Measurements from ENCODE around the gene TRAF2.

DNA sequence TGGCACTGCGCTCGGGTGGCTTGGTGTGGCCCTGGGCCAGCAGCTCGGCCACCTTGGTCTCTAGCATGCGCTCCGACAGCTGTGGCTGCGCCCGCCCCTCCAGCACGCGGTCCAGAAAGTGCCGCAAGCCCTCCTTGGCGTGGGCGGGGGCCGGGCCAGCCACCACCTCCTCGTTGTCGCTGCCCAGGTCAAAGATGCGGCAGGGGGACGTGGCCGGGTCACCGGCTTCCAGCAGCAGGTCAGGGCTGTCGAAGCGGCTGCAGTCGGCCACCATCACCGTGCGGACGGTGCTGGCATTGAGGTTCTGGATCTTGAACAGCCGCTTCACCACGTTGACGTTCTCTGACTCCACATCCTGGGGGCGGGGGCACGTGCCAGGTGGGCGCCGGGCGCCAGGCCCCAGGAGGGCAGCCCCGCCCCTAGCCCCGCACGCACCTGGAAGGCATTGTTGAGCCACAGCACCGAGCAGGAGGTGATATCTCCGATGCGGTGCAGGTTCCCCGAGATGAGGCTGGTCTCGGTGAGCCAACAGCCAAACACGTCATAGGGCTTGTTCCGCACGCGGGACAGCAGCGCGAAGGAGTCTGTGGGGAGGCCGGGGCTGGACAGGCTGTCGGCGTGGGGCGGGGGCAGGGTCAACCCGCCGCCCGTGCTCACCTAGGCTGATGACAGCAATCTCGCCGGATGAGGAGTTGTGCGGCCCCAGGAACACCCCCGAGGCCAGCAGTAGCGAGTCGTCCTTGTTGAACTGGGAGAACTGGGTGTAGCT is 56.0 kb downstream of the TRAF2 start:
- TF ChIP-seq, protein P1, sequence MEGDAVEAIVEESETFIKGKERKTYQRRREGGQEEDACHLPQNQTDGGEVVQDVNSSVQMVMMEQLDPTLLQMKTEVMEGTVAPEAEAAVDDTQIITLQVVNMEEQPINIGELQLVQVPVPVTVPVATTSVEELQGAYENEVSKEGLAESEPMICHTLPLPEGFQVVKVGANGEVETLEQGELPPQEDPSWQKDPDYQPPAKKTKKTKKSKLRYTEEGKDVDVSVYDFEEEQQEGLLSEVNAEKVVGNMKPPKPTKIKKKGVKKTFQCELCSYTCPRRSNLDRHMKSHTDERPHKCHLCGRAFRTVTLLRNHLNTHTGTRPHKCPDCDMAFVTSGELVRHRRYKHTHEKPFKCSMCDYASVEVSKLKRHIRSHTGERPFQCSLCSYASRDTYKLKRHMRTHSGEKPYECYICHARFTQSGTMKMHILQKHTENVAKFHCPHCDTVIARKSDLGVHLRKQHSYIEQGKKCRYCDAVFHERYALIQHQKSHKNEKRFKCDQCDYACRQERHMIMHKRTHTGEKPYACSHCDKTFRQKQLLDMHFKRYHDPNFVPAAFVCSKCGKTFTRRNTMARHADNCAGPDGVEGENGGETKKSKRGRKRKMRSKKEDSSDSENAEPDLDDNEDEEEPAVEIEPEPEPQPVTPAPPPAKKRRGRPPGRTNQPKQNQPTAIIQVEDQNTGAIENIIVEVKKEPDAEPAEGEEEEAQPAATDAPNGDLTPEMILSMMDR (IDR thresholded peaks at IDR 0.05): no peak
- TF ChIP-seq POLR2A (IDR thresholded peaks at IDR 0.05): no peak

All from tibial nerve (tissue), 3 donors.